A549 (cell line): ENCODE measurements around the gene MED22.

Experiments used
- EP300 ChIP-seq, 2 experiments: fragments of >200 bp; sonication (Bioruptor Twin); formaldehyde crosslinking; IDR thresholded peaks; 2 replicates in 1 of 2; 3 replicates in 1 of 2; pipeline ENCODE4 v1.6.1; 2016 to 2017
- MYC ChIP-seq: IDR thresholded peaks from 2 replicates; pipeline ENCODE4 v1.6.1; 2012; ENCODE audit warnings: mild to moderate bottlenecking, inconsistent platforms, low read length, improper control_type of control experiment, borderline replicate concordance
- POLR2A ChIP-seq: IDR thresholded peaks from 2 replicates; pipeline ENCODE4 v1.6.1; 2012; ENCODE audit warnings: mild to moderate bottlenecking, low read length
- RCOR1 ChIP-seq: fragments of 150-350 bp; IDR thresholded peaks from 2 replicates; pipeline ENCODE4 v1.6.1; 2014; ENCODE audit warnings: antibody characterized with exemption, low read length, low read depth
- RNF2 ChIP-seq: fragments of 200-600 bp; sonication (generic); IDR thresholded peaks from 2 replicates; pipeline ENCODE4 v1.6.1; 2016; ENCODE audit warnings: low read depth, mild to moderate bottlenecking, antibody characterized with exemption, moderate library complexity, borderline replicate concordance
- TF ChIP-seq, protein P1 (sequence below): fragments of >200 bp; sonication (Bioruptor Twin); formaldehyde crosslinking; IDR thresholded peaks from 3 replicates; pipeline ENCODE4 v1.5.1; 2016

DNA sequence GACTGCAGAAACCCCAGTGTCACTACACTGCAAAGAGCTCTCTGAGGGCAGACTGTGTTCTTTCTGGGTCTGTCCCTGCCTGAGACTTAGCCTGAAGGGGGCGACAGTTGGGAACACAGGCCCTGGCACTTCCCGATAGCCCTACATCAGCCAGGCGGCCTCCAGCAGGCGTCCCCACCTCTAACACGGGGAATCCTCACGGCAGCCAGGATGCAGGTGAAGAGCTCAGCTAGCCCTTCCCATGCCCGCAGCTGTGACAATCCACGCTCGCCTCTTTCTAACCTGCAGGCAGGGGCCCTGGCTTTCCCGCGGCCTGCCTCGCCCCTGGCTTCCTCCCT lies 5.9 kb downstream of the MED22 start:
- no peak for TF ChIP-seq POLR2A
- TF ChIP-seq EP300 (IDR thresholded peaks at IDR 0.05) = no peak
- TF ChIP-seq RCOR1 = no peak
- TF ChIP-seq RNF2 = no peak
- TF ChIP-seq MYC = no peak
- TF ChIP-seq, protein P1, sequence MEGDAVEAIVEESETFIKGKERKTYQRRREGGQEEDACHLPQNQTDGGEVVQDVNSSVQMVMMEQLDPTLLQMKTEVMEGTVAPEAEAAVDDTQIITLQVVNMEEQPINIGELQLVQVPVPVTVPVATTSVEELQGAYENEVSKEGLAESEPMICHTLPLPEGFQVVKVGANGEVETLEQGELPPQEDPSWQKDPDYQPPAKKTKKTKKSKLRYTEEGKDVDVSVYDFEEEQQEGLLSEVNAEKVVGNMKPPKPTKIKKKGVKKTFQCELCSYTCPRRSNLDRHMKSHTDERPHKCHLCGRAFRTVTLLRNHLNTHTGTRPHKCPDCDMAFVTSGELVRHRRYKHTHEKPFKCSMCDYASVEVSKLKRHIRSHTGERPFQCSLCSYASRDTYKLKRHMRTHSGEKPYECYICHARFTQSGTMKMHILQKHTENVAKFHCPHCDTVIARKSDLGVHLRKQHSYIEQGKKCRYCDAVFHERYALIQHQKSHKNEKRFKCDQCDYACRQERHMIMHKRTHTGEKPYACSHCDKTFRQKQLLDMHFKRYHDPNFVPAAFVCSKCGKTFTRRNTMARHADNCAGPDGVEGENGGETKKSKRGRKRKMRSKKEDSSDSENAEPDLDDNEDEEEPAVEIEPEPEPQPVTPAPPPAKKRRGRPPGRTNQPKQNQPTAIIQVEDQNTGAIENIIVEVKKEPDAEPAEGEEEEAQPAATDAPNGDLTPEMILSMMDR = no peak; the same call in 2 of the 3 replicates
